Endothelial cell (in vitro differentiated cells): Measurements from ENCODE around the gene EDDM3A. TPM values are rescaled to one million over a fixed set of nuclear protein-coding genes. Genes with fewer than 3 reads are reported as not detected.

Experiments used
- DNase-seq: peaks from one replicate; pipeline ENCODE4 v3.0.0; 2021; ENCODE audit warnings: low spot score
- H3K27ac Mint-ChIP-seq: one replicate; pipeline ENCODE4 v1.8.0; 2021; ENCODE audit warnings: mixed read lengths, inconsistent platforms; ENCODE audit not compliant: unreplicated experiment
- H3K27me3 Mint-ChIP-seq: one replicate; pipeline ENCODE4 v1.8.0; 2021; ENCODE audit warnings: mild to moderate bottlenecking, moderate library complexity, mixed read lengths, inconsistent platforms; ENCODE audit not compliant: unreplicated experiment
- H3K36me3 Mint-ChIP-seq: one replicate; pipeline ENCODE4 v1.8.0; 2021; ENCODE audit warnings: mild to moderate bottlenecking, low read depth, mixed read lengths, inconsistent platforms; ENCODE audit not compliant: unreplicated experiment
- H3K4me1 Mint-ChIP-seq: one replicate; pipeline ENCODE4 v1.8.0; 2021; ENCODE audit warnings: mild to moderate bottlenecking, mixed read lengths, inconsistent platforms; ENCODE audit not compliant: unreplicated experiment
- H3K4me3 Mint-ChIP-seq: one replicate; pipeline ENCODE4 v1.8.0; 2021; ENCODE audit warnings: mild to moderate bottlenecking, mixed read lengths, inconsistent platforms; ENCODE audit not compliant: unreplicated experiment
- H3K9me3 Mint-ChIP-seq: one replicate; pipeline ENCODE4 v1.8.0; 2021; ENCODE audit warnings: mixed read lengths, inconsistent platforms; ENCODE audit not compliant: unreplicated experiment
- total RNA-seq: library from RNA; stranded (reverse); fragmentation: NEBNext Ultra II Directional; extraction: Animal tissue kit (Norgen Biotek cat#: 25700); gene quantifications from one replicate; pipeline ENCODE4 v1.2.1, GENCODE V29; 2021; ENCODE audit not compliant: unreplicated experiment
- TF ChIP-seq, protein P1 (sequence below): fragments of 200-600 bp; sonication (generic); IDR thresholded peaks from one replicate; pipeline ENCODE4 v1.5.0; 2021; ENCODE audit warnings: antibody characterized with exemption; ENCODE audit not compliant: unreplicated experiment

EDDM3A gene
- total RNA-seq, 1 donor from 2014 or later: not detected

DNA sequence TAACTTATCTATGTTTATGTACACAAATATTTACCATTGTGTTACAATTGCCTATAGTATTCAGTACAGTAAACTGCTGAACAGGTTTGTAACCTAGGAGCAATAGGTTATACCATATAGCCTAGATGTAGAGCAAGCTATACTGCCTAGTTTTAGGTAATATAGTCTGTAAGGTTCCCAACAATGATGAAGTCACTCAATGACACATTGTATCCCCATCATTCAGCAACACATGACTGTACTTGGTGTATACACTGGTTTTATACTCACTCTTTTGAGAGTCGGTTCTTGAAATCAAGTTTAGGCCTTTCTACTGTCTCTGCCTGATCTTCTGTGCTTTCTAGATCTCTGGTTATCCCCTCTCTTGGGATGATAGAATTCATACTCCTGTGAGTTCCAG, 51.5 kb downstream of the EDDM3A start:
- Mint-ChIP-seq H3K4me1 (peaks cover 38% of the 10 kb centered on the region), H3K9me3 (no peaks in the 10 kb centered on the region), H3K36me3 (peaks cover 8% of the 10 kb centered on the region), H3K27me3 (peaks cover 6% of the 10 kb centered on the region), H3K4me3 (no peak overlapping the region), H3K27ac (no peak overlapping the region)
- no peak for DNase-seq
- TF ChIP-seq, protein P1, sequence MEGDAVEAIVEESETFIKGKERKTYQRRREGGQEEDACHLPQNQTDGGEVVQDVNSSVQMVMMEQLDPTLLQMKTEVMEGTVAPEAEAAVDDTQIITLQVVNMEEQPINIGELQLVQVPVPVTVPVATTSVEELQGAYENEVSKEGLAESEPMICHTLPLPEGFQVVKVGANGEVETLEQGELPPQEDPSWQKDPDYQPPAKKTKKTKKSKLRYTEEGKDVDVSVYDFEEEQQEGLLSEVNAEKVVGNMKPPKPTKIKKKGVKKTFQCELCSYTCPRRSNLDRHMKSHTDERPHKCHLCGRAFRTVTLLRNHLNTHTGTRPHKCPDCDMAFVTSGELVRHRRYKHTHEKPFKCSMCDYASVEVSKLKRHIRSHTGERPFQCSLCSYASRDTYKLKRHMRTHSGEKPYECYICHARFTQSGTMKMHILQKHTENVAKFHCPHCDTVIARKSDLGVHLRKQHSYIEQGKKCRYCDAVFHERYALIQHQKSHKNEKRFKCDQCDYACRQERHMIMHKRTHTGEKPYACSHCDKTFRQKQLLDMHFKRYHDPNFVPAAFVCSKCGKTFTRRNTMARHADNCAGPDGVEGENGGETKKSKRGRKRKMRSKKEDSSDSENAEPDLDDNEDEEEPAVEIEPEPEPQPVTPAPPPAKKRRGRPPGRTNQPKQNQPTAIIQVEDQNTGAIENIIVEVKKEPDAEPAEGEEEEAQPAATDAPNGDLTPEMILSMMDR: no peak

Other genes starting within 250 kb of the EDDM3A start
- gene RNASE10, start 240.3 kb upstream of the EDDM3A start, total RNA-seq: 10.7 TPM
- gene RNASE9, start 184.8 kb upstream of the EDDM3A start, total RNA-seq: not detected
- 0.31 TPM for gene RNASE11, start 157.9 kb upstream of the EDDM3A start, total RNA-seq
- gene RNASE12, start 154.5 kb upstream of the EDDM3A start, total RNA-seq: not detected
- not detected for gene OR6S1, start 104.2 kb upstream of the EDDM3A start, total RNA-seq
- 1.0 TPM for gene RNASE4, start 61.3 kb upstream of the EDDM3A start, total RNA-seq
- 6.5 TPM for gene ANG, start 57.1 kb upstream of the EDDM3A start, total RNA-seq
- gene EDDM3B, start 22.5 kb downstream of the EDDM3A start, total RNA-seq: not detected
- gene RNASE6, start 35.4 kb downstream of the EDDM3A start, total RNA-seq: 13.7 TPM
- 31.6 TPM for gene RNASE1, start 57.0 kb downstream of the EDDM3A start, total RNA-seq
- not detected for gene RNASE3, start 145.5 kb downstream of the EDDM3A start, total RNA-seq
- gene RNASE2, start 209.6 kb downstream of the EDDM3A start, total RNA-seq: not detected
- 62.7 TPM for gene METTL17, start 244.1 kb downstream of the EDDM3A start, total RNA-seq